Endometrium (tissue), 2 donors: ENCODE data around the gene TCEANC.
"Not testable (repeated sequence)": the region's sequence is repeated elsewhere in the genome, so short reads cannot be mapped to it uniquely, and the experiment has no call there.

Source experiments
- FAIRE-seq: peaks from 2 replicates; lab custom pipeline; 2012; peaks lifted over from hg19 to GRCh38; lab: Jason Lieb, UNC
- donor health status: control.
- donor health status: control.

Gene TCEANC

DNA sequence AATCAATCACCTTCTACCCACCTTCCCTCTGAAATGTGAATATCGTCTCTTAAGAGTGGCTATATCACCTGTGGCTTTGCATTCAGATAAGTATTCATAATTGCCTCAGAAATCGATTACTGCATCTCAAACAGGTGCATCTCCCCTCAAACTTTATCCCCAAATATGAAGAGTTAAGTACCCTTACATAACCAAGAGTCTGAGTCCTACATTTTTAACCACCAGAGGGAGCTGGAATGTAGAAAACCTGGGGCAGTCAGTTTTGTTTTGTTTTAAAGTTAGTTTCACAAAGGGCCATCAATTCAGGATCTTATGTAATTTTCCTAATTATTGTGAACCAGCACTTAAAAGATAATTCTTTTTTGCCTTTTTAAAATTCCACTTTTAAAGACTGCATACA lies 5.7 kb downstream of the TCEANC start:
- peak; percentile 78 for FAIRE-seq

DNA sequence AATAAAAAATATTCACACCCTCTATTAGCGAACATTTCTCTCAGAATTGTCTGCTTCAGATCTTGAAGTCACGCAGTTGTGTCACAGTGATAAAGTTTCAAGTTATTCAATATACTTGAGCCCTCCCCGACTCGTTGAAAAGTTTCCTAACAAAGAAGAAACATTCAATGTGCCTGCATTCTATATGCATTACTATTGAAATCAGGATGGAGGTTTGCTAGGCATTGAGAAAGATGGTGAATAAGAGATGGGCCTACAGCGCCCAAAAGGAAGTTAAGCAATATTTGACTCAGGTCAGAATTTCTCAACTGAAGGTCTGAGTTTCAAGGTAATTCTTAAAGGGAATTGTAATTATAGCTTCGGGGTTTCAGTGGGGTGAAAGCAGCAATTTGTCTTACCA lies 6.1 kb downstream of the TCEANC start:
- FAIRE-seq = no peak

DNA sequence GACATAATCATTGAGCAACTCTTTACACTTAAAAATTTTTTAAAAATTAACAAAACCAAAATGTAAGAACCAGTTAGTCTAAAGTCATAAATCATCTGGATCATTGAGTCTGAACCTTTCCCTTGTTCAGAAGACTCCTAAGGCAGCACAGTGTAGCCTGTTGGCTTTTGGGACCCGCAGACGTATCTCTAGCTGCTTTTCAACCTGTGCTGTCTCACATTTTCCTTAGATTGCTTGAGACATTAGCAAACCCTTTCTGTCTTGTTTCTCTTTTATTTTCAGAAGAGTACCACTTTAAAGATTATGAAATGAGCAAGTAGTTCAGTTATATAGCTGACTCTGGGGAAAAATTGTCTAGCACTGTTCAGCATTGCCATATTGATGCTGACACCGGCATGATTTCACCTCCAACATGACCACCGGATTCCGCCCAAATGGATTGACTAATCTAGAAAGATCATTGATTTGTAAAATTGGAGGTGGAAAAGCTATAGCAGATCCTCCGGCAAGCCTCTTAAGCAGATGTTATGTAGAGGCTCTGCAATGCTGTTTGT lies 8.9 kb downstream of the TCEANC start:
- FAIRE-seq = no peak

DNA sequence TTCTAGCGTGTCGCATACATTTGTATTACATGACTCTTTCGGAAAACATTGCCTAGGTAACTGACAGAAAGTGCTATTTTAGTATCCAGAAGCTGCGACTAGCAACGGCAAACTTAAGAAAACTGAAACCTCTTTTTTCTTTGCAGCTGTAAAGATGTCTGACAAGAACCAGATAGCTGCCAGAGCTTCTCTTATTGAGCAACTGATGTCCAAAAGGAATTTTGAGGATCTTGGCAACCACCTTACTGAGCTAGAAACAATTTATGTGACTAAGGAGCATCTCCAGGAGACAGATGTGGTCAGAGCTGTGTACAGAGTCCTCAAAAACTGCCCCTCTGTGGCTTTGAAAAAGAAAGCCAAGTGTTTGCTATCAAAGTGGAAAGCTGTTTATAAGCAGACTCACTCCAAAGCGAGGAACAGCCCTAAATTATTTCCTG lies 9.4 kb downstream of the TCEANC start:
- peak; percentile 39 for FAIRE-seq

DNA sequence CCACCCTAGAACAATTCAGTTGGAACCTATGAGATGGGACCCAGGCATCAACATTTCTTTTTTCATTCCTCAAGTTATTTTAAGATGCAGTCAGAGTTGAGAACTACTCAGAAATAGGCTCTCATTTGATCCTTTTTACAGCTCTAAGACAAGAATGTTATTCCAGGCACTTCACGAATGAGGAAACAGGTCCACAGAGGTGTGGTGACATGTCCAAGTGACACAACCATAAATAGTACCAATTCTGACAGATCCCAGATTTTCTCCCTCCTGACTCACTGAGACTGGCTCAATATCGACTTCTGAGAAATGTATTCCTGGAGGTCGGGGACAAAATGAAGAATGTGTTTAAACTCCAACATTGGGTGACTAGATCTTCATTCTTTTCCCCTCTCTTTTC lies 11.1 kb downstream of the TCEANC start:
- FAIRE-seq = no peak

DNA sequence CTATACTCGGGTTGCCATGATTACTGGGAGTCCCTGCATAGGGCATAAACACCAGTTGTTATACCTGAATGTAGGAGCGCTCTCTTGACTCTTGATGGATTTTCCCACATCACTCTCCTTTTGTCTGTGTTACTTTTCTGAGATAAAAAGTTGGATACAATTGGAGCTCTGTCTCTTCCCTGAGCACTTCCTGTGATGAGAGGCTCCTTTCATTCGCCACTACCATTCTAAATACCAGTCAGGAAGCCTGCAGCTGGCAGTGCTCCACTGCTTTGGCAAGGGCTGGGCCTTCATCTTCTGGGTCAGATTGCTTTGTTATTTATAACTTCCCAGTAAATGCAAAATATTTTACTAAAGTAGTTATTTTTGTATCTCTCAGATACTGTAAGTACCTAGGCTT lies 13.9 kb downstream of the TCEANC start:
- no peak for FAIRE-seq

DNA sequence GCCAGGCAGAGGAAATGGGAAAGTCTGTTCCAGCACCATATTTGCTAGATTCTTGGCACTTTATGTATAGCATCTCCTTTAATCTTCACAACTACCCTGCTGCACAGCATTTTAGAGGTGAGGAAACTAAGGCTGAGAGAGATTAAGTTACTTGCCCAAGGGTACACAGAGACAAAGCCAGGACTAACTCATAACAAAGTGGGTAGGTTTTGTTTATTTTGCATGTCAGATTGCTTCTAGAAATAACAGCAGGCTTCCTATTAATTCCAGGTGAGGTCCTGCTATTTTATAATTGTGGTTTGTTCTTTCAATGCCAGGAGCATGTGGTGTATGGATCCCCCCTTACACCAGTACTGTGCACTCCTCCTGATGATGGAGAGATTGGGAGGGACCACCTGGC lies 15.0 kb downstream of the TCEANC start:
- FAIRE-seq = no peak

DNA sequence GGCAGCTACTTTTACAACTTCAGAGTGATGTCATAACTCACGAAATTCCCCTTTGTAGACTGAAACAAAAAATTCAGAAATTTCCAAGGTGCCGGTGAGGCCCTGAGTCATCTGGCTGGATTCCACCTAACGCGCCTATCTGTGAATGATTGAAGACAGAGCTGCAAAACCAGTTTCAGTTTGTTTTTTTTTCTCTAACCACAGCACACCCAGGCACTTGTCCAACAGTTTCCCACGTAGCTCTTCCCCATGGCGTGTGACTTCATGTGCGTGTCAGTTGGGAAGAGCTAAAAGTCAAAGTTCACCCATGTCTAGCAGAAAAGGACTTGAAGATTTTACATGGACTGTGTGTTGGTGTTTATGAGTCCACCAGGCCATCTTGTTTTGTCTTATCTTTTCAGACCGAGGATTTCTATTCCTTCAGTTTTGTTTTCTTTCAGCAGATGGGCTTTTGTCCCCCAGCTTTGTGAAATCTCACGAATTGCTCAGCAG lies 16.4 kb downstream of the TCEANC start:
- FAIRE-seq = no peak

DNA sequence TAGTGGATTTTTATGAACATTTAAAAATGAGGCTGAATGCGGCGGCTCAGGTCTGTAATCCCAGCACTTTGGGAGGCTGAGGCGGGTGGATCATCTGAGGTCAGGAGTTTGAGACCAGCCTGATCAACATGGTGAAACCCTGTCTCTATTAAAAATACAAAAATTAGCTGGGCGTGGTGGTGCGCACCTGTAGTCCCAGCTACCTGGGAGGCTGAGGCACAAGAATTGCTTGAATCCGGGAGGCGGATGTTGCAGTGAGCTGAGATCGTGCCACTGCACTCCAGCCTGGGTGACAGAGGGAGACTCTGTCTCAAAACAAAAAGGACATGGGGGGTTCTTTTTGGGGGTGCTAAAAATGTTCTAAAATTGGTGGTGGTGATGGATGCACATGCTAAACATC lies 16.8 kb downstream of the TCEANC start:
- not testable (repeated sequence) for FAIRE-seq

DNA sequence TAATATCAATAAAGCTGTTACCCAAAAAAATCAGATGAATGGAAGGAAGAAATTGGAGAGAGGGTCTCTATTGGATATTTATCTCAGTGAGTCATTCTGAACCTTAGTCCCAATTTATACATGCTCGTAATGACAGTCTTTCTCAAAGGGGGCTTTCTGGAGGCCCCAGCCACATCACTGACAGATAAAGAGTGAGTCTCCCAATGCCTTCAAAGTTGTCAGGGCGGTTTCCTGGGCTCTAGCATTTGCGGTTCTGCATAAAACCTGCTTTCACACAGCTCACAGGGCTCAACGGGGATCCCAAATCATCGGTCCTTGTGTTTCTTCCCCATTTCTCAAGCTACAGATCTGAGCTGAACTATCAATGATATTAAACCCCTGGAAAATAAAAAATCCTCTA lies 17.3 kb downstream of the TCEANC start:
- no peak for FAIRE-seq

DNA sequence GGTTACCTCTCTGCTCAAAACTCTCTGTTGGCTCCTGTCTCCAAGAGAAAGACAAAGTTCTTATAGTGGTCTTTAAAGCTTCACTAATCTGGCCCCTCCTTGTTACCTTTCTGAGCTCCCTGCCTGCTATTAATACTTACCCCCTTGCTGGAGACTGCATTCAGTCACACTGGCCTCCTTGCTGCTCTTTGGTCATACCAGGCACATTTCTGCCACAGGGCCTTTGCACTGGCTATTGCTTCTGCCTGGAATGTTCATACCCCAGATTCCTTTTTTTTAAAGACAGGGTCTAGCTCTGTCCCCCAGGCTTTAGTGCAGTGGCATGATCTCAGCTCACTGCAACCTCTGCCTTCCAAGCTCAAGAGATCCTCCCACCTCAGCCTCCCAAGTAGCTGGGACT lies 20.1 kb downstream of the TCEANC start:
- no peak for FAIRE-seq

DNA sequence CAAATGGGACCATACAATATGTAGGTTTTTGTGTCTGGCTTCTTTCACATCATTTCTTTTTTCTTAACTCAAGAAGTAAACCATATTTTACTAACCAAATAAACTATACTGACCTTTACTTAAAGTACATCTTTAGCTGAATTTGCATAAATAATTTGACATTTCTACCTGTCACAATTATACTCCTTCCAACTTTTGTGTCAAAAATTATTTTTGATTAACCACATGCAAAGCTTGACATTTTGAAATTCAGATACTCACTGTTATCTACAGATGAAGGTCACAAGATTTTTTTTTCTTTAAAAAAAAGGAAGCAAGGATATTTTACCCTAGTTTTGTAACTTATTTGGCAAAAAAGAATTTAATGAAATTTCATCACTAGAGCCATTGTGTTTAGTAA lies 23.9 kb downstream of the TCEANC start:
- FAIRE-seq = no peak

DNA sequence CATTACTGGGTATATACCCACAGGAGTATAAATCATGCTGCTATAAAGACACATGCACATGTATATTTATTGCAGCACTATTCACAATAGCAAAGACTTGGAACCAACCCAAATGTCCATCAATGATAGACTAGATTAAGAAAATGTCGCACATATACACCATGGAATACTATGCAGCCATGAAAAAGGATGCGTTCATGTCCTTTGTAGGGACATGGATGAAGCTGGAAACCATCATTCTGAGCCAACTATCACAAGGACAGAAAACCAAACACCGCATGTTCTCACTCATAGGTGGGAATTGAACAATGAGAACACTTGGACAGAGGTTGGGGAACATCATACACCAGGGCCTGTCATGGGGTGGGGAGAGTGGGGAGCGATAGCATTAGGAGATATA lies 26.8 kb downstream of the TCEANC start:
- FAIRE-seq = not testable (repeated sequence)

DNA sequence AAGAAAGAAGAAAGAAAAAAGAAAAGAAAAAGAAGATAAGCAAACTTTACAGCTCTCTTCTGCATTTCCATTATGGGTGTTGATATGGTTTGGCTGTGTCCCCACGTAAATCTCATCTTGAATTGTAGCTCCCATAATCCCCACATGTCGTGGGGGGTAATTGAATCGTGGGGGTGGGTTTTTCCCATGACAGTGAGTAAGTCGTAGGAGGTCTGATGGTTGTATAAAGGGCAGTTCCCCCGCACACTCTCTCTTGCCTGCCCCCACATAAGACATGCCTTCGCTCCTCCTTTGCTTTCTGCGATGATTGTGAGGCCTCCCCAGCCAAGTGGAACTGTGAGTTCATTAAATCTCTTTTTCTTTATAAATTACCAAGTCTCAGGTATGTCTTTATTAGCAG lies 28.7 kb downstream of the TCEANC start:
- FAIRE-seq = no peak

DNA sequence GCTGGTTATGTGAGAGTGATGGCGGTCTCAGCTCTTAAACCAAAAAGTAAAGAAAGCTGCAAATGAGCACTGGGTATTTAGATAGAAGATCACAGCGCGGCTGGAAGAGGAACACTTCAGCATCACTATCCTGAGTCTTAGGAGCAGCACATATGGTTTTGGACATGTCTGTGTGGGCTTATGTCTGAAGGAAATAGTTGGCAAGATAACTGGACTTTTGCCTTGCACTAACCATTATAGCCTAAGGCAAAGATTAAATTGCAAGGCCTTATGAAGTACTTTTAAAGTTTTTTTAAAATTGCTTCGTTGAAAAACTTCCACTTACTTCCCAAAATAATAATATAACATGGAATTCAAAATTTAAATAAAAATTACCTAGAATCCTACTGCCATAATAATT lies 31.4 kb downstream of the TCEANC start:
- FAIRE-seq = no peak

DNA sequence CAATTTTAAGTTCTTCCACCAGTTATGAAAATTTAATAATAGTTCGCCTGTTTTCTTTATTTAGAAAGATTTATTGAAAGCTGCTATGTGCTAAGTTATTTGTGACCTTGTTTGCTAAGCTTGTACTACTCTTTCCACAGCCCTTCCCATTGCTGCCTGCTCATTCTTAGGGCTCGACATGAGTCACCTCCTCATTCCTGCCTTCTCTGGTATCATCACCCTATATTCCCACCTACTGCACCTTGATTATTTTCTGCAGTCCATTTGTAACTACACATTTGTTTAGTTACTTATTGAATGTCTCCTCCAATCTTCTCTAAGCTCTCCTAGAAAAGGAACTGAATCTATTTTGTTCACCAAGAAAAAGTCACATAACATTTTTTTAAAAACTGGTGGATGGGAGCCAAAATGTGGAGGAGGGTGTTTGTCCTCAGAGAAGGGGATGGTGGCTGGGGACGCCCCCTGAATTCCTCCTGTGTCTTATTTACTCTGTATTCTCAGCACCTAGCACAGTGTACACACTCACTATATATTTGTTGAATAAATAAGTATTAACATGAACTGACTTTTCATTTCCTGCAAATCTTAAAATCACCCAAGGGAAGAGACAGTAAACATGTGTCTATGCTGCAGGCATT lies 32.3 kb downstream of the TCEANC start:
- no peak for FAIRE-seq

DNA sequence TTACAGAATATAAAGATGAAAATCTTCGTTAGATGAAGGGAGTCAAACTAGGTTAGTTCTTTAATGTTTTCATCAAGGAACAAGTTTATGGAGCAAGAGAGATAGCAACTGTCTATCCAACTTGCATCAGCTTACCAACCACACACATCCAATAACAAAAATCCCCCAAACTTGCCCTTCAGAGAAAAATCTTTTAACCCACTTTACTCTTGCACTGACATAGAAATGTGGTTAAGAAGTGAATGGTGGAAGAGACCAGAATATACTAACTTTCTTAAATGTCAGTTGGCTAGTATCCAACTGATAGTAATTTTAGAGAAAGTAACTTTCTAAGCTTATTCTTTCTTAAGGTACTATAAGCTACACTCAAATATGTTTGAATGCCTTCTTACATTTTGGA lies 34.3 kb downstream of the TCEANC start:
- FAIRE-seq = no peak

DNA sequence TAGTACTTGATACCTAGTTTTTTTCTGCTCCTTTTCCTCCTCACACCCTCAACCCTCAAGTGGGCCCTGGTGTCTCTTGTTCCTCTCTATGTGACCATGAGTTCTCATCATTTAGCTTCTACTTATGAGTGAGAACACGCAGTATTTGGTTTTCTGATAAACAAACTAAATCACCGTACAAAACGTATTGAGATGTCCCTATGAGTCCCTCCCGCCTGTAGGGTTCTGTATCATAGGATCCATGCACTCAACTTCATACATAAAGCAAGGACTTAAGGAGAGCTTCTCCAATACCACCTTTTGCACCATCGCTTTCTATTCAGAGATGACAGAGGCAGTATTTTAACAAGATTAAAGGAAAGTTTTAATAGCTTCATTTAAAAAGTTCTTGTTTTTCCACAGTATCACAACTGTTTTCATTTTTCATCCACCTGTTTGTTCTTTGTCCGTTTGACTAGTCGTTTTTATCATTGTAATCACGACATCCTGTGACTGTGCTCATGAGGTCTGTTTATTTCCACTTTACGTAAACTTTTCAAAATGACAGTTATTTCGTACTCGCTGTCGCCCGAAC lies 35.5 kb downstream of the TCEANC start:
- FAIRE-seq = no peak

DNA sequence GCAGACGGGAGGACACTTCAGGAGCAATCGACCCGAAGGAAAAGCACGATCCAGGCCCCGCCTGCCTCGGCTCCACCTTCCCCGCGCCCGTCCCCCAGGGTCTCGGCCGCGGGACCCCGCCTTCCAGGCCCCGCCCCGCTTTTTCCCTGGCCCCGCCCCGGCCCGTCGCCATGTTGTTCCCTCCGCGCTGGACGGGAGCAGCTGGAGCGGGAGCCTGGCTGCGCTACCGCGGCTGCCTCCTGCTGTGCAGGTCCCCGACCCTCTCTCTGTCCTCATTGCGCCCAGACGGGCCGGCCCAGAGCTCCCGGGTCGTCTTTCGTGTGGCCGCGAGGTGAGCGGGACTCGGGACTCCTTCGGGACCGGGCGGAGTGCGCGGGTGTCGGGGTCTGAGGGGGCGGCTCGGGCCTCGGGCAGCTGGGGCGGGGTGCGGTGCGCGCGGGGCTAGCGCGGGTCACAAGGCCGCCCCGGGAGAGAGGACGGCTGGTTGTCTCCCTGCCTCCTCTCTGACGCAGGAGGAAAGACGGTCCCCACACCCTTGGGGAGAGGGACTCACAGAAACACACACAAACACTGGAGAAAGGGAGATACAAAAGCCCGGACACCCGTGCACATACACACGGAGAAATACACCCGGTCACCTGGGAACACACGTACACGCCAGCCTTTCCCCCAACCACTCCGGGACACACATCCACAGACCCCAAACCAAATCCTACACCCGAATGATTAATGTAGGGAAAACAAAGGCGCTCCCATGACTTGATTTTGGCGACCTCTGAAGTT lies 36.2 kb downstream of the TCEANC start, which contains the start of gene RAB9A:
RAB9A (plus strand) TSS at position 171 of the 783 bp plus-strand sequence. CDS start 19,619 bp downstream, outside the sequence.
- no peak for FAIRE-seq

DNA sequence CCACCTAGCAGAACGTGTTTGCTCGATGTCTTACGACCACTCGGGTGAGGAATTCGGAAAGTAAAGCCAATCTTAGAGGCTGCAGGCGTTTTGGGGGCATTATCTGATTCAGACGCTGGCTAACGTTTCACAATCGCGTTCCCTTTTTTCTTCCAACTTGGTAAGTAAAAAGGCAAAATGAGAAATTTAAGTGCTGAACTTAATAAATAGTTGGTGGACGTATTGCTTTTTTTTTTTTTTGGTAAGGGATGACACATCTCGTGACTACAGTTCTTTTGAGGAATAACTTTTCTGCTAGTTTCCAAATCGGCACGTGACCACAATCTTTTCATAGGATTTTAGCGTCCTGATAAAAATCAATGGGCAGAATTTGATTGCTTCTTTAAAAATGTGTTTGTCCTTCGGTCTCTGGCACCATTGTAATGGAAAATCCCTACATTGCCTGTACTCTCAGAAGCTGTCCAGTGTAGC lies 36.8 kb downstream of the TCEANC start:
- no peak for FAIRE-seq

DNA sequence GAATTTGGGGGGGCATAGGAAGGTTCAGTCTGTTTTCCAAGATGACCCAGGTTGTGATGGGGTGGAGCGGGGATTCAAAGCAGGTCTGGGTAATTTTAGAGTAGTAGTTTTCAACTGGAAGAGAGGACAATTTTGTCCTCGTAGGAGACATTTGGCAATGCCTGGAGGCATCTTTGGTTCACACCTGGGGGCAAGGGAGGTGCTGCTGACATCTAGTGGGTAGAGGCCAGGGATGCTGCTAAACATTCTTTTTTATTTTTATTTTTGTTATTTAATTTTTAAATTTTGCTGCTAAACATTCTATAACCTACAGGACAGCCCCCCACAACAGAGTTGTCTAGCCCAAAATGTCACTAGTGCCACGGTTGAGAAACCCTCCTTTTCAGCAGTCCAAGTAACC lies 37.9 kb downstream of the TCEANC start:
- FAIRE-seq = no peak

DNA sequence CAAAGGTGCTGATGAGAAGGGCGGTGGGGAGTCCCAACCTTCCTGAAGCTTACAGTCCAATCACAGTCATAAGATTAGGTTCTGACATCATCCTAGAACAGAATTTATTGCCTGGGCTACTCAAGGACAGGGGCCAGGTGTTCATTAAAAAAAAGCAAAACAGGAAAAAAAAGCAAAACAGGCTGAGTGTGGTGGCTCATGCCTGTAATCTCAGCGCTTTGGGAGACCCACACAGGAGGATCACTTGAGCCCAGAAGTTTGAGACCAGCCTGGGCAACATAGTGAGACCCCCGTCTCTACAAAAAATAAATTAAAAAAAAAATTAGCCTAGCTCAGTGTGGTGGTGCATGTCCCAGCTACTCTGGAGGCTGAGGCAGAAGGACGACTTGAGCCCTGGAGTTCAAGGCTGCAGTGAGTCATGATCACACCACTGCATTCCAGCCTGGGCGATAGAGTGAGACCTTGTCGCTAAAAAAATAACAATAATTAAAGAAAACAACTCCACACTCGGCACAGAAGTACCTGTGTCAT lies 39.0 kb downstream of the TCEANC start:
- no peak for FAIRE-seq
